HG03135 (cell line): Measurements from ENCODE around the gene VPS25.
"Not testable (repeated sequence)": the region's sequence is repeated elsewhere in the genome, so short reads cannot be mapped to it uniquely, and the experiment has no call there.

Experiments
- ATAC-seq: cut with Tn5 transposase; IDR thresholded peaks from one replicate; pipeline ENCODE4 v1.9.1; 2021; ENCODE audit warnings: mild to moderate bottlenecking, moderate library complexity; ENCODE audit not compliant: unreplicated experiment

Gene VPS25

GRCh38 chr17:42773290-42774035, at the start of gene VPS25:
VPS25 (plus strand) TSS chr17:42773449; CDS start chr17:42773476, 27 bp downstream.
- peak; percentile 56 for ATAC-seq

GRCh38 chr17:42723636-42724035, 49.6 kb upstream of the VPS25 start:
- no peak for ATAC-seq

- ATAC-seq = no peak
Observed at GRCh38 chr17:42725143-42725542, 48.1 kb upstream of the VPS25 start.

GRCh38 chr17:42740699-42741098, 32.5 kb upstream of the VPS25 start:
- no peak for ATAC-seq

- not testable (repeated sequence) for ATAC-seq
Observed at GRCh38 chr17:42742916-42743315, 30.3 kb upstream of the VPS25 start.

GRCh38 chr17:42743595-42744282, 29.5 kb upstream of the VPS25 start:
- ATAC-seq = no peak

- peak; percentile 51 for ATAC-seq
Observed at GRCh38 chr17:42744283-42744805, 28.9 kb upstream of the VPS25 start.

- peak; percentile 83 for ATAC-seq
Observed at GRCh38 chr17:42744806-42745617, 28.2 kb upstream of the VPS25 start, which contains the start of gene EZH1. EZH1 (minus strand) TSS chr17:42745040; CDS start chr17:42728941, 16,099 bp downstream.

- ATAC-seq = no peak
Observed at GRCh38 chr17:42748202-42748907, 24.9 kb upstream of the VPS25 start.

- ATAC-seq = no peak
Observed at GRCh38 chr17:42748908-42749798, 24.1 kb upstream of the VPS25 start.

- ATAC-seq = no peak
Observed at GRCh38 chr17:42750739-42751344, 22.4 kb upstream of the VPS25 start.

GRCh38 chr17:42751628-42752027, 21.6 kb upstream of the VPS25 start:
- ATAC-seq = no peak

GRCh38 chr17:42754782-42755181, 18.5 kb upstream of the VPS25 start:
- ATAC-seq = no peak

GRCh38 chr17:42759982-42760651, 13.1 kb upstream of the VPS25 start:
- ATAC-seq = no peak

- no peak for ATAC-seq
Observed at GRCh38 chr17:42760652-42761581, 12.3 kb upstream of the VPS25 start, which contains the start of gene RAMP2. RAMP2 (plus strand) TSS chr17:42761227; CDS start chr17:42761262, 35 bp downstream.

- no peak for ATAC-seq
Observed at GRCh38 chr17:42761638-42762037, 11.6 kb upstream of the VPS25 start.

GRCh38 chr17:42766124-42766523, 7.1 kb upstream of the VPS25 start:
- ATAC-seq = no peak
